HG03342 (cell line): ENCODE data around the gene TUBA4B.
"Not testable (repeated sequence)": the region's sequence is repeated elsewhere in the genome, so short reads cannot be mapped to it uniquely, and the experiment has no call there.

Experiments
- ATAC-seq: cut with Tn5 transposase; IDR thresholded peaks from one replicate; pipeline ENCODE4 v1.9.1; 2021; ENCODE audit warnings: mild to moderate bottlenecking, moderate library complexity; ENCODE audit not compliant: unreplicated experiment

TUBA4B gene

DNA sequence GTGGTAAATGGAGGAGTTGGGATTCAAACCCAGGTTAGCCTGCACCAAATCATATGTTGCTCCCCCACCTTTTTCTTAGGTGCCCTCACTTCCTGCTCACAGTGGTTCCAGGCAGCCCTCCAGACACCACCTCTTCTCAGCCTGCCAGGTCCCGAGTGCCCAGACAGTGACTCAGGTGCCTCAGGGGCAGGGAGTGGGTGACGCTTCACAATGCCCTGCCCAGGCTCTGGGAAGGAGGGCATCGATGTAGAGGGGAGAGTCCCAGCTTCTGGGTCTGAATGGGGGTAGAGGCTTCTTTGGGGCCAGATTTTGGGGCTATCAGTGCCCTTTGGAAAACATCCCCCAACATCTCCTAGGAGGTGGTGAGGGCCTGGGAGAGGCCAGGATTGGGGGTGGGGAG is 20.9 kb downstream of the TUBA4B start:
- ATAC-seq, result no peak

DNA sequence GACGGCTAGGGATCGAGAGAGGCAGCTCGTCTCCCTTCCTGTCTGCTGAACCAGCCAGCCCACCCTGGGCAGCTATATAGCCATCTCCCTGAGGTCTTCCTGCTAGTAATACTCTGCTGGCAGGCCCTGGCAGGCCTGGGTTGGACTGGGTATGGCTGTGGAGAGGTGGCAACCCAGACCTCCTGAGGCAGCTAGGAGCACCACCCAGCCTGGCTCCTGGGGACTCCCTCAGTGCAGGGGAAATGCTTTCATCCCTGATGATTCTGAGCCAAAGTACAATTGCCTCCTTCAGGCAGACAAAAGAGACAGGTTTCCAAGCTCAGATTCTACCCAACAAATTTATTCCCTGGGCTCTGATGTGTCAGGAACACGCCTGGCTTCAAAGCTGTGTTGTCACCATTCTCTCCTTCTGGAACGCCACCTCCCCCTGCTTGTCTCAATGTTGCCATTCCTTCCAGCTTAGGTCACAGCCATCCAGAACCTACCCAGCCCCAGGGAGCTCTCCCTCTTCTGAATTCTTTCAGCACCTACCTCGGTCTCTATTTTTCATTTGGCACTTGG is 21.4 kb downstream of the TUBA4B start:
- no peak for ATAC-seq

DNA sequence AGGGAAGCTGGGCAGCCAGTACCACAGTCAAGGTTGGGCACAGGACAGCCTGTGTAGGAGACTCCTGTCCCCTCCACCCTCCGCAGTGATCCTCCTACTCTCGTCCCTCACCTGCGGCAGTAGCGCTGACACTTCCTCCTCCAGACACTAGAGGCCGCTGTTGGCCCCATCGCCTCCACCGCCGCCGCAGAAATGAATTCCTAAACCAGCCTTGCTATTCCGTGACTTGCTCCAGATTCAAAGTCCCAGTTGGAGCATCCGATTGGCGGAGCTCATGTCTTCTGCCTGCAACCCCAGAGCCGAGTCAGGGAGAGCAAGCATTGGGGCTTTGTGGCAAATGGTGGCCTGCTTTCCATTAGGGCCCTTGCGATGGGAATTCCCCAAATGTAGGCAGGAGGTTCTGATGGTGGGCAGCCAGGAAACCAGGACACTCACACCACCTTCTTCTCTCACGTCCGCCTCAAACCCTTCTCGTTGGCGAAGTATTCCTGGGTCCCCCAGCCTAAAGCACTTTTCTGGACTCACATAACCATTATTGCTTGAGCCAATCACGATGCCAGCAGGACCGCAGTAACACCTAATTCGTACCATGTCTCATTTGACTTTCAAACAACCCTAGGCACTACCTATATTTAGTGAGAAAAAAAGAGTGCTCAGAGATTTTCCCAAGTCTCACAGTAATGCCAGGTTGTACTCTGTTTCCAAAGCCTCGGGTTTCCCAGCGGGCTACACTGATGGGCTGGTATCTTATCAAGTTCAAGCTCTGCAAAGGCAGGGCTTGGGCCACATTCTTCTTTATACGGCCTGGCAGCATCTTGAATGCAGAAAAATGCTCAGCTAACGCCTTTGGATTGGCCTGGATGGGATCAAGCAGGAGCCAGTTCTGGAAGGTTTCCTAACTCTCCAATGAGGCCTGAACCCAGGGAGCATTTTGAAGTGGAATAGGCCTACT is 24.9 kb downstream of the TUBA4B start:
- no peak for ATAC-seq

DNA sequence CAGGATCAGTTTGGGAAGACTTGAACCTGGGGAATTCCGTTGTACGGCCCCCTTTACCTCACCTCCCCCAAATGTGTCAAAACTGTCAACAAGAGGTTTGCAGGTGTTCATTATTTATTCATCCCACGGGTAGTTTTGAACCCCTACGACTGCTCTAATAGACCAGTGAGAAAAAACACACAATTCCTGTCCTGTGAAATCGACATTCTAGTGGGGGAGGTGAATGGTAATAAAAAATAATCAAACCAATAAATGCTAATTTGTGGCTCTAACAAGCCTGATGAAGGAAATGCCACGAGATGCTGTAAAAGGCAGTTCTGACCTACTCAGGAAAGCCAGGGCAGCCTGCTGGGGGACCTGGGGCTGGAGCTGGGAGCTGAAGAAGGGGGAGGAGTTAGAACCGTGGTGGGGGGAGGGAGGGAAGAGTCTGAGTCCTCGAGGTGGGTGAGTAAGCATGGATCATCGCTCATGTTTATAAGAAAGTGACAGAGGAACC is 25.7 kb downstream of the TUBA4B start:
- ATAC-seq, result no peak

DNA sequence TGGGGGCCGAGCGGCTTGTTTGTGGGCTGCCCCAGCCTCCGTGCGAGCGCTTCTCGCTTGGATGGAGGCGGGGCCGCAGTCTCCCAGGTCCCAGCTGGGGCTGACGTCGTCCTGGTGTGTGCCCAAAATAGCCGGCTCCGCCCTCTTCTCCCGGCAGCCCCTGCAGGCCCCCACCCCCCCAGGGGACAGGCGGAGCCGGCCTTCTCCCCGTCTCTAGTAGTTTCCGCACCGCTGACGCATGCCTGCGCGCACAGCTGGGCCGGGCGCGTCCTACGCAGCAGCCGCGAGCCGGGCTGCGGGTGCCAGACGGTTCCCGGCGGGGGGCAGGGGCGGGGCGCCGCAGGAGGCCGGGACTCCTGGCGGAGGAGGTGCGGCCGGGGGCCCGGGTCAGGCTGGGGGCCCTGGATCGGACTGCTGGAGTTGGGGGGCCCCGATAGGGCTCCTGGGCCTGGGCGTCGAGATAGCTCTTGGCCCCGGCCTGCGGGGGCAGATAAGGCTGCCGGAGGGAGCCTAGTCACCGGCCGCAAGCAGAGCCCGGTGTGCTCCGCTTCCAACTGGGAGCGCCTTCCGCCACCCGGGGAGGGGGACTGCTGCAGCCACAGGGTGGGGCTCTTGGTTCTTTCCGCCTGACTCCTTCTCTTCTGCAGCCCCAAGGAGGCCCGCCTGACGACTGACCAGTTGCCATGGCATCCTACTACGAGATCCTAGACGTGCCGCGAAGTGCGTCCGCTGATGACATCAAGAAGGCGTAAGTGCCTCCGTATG is 26.3 kb downstream of the TUBA4B start, which contains the start of gene DNAJB2:
TSS of gene DNAJB2 (plus strand) at position 216 of the 765 bp plus-strand sequence. CDS start at position 684, 468 bp downstream.
- peak; percentile 88 for ATAC-seq

DNA sequence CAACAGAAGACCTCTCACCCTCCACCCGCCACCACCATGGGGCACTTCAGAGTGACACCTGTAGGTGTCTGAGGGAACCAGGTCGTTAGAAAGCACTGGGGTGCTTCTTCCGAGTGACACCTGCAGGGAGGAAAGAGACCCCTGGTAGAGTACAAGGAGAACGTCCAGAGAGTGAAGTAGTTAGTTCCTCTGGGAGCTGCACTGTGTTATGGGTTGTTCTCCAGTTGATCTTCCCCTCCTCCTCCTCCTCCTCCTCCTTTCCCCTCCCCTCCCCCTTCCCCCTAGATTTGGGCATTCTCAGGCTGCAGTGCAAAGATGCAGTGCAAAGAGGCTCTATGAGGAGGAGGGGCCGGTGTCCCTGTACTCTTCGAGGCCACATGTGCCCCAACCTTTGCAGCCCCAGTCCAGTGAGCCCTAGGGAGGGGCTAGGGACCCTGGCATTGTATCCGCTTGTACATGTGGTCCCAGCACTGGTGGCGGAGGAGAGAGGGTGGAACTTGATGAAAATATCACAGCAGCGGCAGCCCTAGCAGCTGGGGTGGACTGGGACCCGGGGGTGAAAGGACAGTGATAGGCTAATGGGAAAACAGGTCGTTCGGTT is 27.0 kb downstream of the TUBA4B start:
- no peak for ATAC-seq

DNA sequence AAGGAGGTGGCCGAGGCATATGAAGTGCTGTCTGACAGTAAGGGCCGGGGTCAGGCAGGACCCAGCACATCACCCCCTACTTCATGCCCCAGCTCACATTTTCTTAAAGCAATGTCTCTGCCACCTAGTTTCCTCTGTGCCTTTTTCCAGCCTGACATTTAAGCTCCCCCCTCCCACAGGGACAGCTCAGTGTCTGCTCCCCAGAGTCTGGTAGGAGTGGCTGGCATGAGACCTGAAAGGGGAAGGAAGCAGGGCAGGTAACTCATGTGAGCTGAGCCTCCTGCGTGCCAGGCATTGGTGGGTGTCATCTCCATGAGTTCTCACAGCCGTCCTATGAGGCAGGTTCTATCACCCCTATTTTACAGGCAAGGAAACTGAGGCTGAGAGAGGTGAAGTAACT is 27.6 kb downstream of the TUBA4B start:
- no peak for ATAC-seq

DNA sequence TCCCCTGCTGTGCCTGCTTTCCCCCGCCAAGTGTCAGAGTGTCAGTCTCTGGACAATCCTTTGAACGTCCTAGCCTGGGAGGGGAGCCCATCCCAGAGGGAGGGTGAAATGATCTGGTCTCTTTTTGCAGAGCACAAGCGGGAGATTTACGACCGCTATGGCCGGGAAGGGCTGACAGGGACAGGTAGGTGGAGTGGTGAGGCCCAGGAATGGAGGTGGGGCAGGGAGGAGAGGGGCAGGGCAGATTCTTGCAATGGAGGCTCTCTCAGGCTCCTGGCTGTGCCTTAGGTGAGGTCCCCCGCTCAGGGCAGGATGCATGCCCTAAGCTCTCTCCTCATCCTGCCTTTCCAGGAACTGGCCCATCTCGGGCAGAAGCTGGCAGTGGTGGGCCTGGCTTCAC is 28.5 kb downstream of the TUBA4B start:
- ATAC-seq, result no peak

DNA sequence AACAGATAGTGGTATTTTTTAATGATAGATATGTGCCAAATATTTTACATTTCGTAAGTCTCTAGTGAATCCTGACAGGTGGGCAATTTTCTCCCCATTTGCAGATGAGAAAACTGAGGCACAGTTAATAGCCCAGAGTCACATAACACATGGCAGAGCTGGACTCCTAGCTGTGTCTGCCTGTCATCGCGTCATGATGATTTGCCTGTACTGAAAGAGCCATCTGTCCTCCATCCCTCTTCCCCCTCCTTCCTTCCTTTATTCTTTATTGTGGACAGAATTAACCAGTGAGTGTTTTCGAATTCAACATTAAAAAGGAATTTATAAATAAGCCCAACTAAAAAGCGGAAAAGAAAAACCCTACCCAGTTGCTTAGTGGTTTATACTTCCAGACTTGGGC is 29.3 kb downstream of the TUBA4B start:
- no peak for ATAC-seq

DNA sequence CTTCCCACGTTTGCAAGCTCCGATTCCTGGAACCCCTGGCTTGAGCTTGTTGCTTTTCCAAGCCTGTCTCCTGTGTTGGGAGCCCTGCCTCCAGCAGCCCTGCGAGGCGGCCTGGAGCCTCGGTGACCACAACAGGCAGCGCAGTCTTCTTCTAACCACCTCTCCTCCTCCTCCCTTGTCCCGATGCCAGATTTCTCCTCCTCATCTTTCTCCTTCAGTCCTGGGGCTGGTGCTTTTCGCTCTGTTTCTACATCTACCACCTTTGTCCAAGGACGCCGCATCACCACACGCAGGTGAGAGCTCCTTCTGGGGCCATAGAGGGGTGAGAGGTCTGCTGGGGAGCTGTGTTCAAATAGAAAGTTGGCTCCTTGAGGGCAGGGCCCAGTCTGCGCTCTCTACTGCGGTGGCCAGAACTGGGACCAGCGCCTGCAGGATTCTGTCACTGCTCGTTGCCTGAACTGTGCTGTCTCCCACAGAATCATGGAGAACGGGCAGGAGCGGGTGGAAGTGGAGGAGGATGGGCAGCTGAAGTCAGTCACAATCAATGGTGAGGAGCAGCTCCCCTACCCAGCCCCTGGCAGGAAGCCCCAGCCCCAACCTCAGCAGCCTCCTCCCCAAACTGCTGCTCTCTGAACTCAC is 30.0 kb downstream of the TUBA4B start:
- no peak for ATAC-seq

DNA sequence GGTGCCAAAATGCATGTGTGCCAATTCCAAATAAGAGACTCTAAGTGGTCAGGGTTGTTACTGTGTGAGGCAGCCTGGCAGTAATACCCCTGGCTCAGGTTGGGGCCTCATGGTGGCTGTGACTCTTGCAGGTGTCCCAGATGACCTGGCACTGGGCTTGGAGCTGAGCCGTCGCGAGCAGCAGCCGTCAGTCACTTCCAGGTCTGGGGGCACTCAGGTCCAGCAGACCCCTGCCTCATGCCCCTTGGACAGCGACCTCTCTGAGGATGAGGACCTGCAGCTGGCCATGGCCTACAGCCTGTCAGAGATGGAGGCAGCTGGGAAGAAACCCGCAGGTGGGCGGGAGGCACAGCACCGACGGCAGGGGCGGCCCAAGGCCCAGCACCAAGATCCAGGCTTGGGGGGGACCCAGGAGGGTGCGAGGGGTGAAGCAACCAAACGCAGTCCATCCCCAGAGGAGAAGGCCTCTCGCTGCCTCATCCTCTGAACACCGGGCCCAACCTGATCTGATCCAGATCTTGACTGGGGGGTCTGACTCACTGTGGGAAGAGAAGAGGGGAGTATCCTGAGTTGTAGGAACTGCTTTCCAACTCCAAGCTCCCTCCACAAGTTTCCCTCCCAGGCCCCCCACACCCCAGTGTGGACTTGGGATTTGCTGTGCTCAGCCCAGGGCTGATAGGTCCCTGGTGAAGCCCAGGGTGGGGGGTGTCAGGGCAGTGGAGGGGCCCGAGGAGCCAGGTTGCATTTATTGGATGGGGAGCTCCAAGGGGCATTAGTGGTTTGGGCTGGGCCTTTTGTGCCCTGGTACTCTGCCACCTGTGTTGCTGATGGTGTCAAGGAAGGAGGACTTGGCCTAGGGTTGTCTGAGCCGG is 31.7 kb downstream of the TUBA4B start:
- no peak for ATAC-seq

DNA sequence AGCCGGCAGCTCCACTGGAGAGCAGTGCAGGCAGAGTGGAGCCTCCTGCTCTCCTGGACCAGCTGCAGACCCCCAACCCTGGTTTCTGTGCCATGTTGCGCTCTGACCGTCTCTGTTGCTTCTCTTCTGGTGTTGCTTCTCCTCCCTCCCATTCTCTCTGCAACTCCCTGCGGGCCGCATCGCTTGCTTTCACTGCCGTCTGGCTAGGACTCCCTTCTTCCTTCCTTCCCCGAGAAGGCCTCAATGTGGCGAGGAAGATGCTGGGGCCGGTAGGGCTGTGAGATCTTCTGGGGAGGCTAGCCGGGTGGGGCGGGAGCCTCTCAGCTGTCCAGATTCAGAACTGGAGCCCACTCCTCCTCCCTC is 32.3 kb downstream of the TUBA4B start:
- no peak for ATAC-seq

DNA sequence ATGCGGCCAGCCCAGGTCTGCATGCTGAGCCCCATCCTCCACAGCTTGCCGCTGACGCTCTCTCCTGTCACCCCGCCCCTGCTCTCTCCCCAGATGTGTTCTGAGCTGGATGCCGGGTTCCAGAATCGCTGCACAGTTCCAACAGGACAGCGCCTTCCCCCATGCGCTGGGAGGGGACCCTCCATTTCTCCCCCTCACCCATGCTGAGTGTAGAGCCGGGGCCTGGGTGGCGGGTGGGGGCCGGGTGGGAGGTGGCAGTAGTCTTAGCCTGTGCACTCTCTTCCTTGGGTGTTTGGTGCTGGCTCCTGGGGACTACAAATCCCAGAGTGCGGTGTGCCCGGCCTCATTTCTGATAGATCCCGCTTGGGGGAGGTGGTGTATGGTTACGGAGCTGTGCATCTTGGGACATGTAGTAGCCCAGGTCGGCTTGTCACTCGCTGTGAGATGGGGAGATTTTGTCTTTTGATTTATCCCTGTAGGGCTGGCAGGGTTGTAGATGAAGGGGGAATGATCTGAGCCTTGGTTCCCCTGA is 32.9 kb downstream of the TUBA4B start:
- ATAC-seq, result no peak

DNA sequence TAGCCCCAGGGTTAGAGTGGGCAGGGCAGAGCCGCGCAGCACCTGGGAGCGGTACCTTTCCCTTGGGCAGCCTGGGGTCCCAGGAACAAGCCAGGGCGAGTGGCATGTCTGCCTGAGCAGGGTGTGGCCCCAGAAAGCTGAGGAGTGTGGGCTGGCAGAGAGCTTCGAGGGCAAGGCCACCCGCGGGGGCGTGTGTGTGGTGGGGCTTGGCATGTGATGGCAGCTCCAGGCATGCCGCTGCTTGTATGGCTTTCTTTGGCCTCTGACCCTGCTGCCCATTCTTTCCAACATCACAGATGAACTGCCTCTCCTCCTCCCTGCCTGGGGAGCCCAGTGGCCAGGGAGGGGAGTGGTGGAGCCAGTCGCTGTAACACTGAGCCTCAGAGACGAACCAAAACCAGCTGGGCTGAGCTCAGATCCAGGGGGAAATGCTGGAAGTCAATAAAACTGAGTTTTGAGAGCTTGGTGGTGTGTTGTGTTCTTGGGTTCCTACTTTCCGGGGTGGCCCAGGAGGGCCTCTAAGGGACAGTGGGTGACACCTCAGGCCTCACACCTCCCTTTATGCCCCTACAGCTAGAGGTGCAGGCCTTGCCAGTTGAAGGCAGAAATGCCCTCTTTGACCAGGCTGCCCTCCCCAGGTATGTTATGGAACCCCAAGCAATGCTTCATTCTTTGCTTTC is 33.5 kb downstream of the TUBA4B start:
- no peak for ATAC-seq

DNA sequence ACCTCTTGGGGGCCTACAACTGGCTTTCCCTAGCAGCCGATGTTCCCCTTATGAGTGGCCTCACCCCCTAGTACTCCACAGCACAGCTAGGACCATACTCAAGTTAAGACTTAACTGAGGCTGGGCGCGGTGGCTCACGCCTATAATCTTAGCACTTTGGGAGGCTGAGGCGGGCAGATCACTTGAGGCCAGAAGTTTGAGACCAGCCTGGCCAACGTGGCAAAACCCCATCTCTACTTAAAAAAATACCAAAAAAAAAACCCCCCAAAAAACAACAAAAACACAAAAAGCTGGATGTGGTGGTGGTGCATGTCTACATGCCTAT is 34.0 kb downstream of the TUBA4B start:
- ATAC-seq, result not testable (repeated sequence)

DNA sequence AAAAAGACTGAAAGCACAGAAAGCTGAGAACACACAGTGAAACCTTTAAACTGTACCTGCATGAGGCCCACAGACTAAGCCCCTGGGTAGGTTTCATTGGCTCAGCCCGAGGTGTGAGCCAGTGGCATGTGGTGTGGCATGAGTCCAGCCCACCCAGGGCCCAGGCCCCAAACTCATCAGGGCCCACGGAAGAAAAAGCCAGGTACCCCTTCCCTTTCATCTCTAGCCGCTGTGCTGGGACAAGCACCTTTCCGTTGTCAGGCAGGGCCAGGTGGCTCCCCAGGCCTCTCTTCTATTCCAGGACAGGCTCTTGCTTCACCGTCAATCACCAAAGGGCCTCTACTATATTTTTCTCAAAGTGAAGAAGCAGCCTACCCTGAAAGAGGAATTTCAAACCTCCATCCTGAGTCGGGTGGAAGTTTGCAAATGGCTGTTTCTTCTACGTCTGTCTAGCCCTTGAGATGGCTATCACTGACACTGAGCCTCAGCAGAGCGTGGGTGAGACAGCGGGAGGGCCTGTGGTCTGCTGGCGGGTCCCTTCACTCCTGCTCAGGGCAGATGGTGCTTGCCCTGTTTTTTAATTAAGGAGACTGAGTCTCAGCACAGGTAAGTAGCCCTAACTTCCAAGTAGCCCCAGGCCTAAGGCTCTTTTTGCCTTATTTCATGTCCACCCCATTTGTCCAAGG is 34.7 kb downstream of the TUBA4B start:
- ATAC-seq, result no peak

DNA sequence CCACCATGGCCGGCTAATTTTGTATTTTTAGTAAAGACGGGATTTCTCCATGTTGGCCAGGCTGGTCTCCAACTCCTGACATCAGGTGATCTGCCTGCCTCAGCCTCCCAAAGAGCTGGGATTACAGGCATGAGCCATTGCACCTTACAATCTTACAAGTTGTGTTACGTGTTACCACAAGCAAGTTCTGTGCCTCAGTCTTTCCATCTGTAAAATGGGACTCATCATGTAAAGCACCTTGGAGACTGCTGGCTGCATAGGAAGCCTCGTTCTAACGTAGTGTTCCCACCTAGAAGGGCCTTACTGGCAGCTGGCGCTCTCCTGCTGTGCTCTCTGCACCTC is 36.1 kb downstream of the TUBA4B start:
- ATAC-seq, result no peak

DNA sequence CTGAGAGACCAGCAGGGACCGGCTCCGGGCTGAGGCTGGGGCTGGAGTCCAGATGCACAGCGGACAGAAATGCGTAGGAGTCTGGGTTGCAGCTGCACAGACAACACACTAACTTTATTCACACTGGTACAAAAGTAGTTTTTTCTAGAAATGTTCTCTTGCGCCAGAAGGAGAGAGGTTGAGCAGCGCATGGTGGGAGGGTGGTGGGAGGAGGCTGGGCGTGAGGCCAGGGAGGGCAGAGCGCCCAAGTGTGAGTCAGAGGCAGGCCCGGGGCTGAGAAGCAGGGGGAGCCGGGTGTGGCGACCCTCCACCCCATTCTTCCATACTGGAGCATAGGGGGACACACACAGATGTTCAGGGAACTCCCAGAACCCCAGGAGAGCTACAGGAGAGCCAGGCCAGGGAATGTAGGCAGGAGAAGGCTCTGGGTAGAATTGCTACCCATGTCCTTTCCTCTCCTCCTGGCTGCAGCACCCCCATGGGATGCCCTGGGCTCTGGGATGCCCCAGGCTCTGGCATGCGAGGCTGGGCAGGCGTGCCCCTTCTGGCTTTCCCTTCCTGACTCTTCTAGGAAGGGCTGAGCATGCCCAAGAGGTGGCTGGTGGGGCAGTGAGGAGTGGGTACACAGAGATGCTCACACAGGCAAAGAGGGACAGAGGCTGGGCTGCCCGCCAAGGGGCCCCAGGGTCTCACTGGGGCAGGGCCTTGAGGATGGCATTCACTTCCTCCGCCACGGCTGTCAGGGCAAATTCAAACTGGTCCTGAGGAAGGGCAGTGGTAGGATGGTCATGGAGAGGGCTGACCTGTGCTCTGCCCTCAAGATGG is 36.7 kb downstream of the TUBA4B start:
- no peak for ATAC-seq
